SH-SY5Y (cell line): ENCODE measurements around the gene TRPC4.

Experiments
- GATA2 ChIP-seq: IDR thresholded peaks from 2 replicates; pipeline ENCODE4 v1.6.1; 2011; ENCODE audit warnings: mild to moderate bottlenecking, low read depth, low read length
- GATA3 ChIP-seq: IDR thresholded peaks from 2 replicates; pipeline ENCODE4 v1.6.1; 2011; ENCODE audit warnings: low read depth, mild to moderate bottlenecking, low read length, moderate library complexity

- TF ChIP-seq GATA2 (no peak), GATA3 (no peak)
Observed at GRCh38 chr13:37752146-37752545, 117.4 kb downstream of the TRPC4 start.
